ENCODE results near the gene TMEM185B.
"Not testable (repeated sequence)": the region's sequence is repeated elsewhere in the genome, so short reads cannot be mapped to it uniquely, and the experiment has no call there.

The TMEM185B gene

DNA sequence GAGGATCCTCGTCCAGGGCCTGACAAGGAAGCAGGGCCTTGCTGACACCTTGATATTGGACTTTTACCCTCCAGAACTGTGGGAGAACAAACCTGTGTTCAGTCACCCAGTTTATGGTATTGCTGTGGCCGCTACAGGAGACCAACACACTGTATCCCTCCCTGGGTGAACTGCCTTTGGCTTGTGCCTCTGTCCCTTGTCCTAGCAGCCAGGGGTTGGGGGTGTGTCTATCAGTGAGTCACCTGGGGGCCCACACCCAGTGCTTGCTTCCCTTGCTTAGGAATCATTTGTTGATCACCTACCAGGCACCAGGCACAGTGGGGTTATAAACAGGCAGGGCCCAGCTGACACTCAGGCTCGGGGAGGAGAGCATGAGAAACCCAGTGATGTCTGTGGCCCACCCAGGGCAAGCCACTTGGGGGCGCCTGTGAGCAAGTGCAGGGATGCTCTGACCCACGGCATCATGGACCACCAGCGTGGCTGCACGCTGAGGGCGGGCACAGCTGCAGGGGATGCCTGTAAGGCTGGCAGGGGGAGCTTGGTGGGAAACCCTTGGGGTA is 17.1 kb downstream of the TMEM185B start:
- DNase-seq (ENCODE audit: low read depth), result no peak

GRCh38 chr2:120204945-120205670 is 18.1 kb downstream of the TMEM185B start:
- no peak for DNase-seq (ENCODE audit: low read depth)

DNA sequence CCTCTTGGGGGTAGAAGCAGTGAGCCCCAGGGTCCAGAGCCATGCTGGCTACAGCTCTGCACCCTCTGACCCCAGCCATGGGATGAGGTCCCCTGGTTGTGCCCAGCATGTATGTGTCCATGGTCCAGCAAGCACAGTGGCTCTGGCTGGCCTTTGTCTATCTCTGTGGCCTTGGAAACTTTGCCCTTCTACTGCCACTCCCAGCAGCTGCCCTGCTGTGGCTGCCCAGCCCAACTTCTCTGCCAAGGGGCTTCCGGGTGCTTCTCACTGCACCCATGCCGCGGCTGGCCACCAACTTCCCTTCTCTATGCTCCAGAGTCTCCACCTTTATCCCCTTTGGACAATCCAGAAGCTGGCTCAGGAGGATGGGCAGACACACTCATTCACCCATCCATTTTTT is 18.8 kb downstream of the TMEM185B start:
- no peak for DNase-seq (ENCODE audit: low read depth)

DNA sequence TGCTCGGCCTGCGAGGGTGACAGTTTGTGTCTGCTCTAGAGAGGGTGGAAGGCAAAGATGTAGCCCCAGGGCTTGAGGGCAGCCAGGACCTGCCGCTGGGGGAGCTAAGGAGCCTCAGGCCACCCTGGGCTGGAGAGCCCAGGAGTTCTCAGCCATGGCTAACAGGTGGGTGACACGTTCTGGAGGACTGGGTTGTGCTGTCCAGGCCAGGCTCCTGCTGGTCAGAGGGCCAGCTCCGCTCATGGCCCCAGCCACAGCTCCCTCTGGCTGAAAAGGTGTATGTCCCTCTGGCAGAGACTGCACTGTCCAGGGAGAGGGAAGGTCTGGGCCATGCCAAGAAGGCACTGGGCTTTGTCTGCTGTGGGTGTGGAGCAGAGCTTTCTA is 19.2 kb downstream of the TMEM185B start:
- DNase-seq (ENCODE audit: low read depth), result no peak

- no peak for DNase-seq (ENCODE audit: low read depth)
These were observed 19.8 kb downstream of the TMEM185B start for GRCh38 chr2:120203251-120204021.

GRCh38 chr2:120199817-120200459 is 23.3 kb downstream of the TMEM185B start:
- not testable (repeated sequence) for DNase-seq (ENCODE audit: low read depth)

DNA sequence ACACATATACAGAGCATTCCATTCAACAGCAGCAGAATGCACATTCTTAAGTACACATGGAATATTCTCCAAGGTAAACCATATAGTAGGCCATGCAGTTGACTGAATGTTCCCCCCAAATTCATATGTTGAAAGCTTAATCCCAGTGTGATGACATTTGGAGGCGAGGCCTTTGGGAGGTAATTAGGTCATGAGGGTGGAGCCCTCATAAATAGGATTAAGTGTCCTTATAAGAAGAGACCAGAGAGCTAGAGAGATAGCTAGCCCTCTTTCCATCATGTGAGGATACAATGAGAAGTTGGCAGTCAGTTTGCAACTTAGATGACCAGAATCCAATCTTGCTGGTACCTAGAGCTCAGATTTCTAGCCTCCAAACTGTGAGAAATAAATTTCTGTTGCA is 27.6 kb downstream of the TMEM185B start:
- no peak for DNase-seq (ENCODE audit: low read depth)

- DNase-seq (ENCODE audit: low read depth), result no peak
These were observed 30.9 kb downstream of the TMEM185B start for GRCh38 chr2:120192280-120192679.

- no peak for DNase-seq (ENCODE audit: low read depth)
These were observed 34.0 kb downstream of the TMEM185B start for GRCh38 chr2:120189189-120189588.

DNA sequence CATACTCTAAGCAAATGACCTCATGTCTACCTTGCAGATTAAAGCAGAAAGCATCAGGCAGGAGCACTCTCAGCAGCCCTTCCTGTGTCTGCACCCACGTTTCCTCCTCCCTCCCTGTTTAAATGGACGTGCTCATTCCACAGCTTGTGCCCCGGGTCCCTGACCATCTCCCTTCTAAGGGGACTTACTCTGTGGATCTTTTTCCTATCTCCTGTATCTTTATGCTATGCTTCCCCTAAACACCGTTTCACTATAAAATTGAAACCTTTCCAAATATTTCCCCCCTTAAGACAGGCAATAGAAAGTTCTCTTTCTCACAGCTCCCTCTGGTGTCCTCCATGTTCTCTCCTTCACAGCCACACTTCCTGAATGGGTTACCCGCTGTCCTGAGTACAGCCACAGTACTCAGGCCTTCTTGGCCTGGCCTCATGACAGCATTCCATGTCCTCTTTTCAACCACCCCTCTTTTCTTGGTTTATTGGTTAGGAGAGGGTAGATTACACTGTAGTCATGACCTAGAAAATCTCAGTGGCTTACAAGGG is 41.1 kb downstream of the TMEM185B start:
- no peak for DNase-seq (ENCODE audit: low read depth)

GRCh38 chr2:120180066-120180465 is 43.1 kb downstream of the TMEM185B start:
- no peak for DNase-seq (ENCODE audit: low read depth)

DNA sequence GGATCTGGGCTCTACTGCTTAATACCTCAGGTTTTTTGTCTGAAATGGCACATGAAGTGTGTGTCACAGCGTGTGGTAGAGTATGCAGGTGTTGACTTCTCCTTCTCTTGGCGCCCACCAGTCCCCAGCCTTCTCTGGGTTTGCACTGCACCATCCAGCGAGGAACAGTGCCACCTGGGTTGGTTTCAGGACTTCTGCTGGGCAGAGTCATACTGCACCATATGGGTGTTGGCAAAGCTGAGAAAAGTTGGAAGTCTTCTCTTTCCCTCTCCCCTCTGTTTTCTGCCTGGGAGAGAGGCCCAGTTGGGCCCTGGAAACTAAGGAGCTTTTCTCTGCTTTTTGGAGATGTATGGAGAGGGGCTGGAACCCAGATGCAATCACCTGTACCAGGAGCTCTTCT is 43.8 kb downstream of the TMEM185B start:
- DNase-seq (ENCODE audit: low read depth), result no peak

DNA sequence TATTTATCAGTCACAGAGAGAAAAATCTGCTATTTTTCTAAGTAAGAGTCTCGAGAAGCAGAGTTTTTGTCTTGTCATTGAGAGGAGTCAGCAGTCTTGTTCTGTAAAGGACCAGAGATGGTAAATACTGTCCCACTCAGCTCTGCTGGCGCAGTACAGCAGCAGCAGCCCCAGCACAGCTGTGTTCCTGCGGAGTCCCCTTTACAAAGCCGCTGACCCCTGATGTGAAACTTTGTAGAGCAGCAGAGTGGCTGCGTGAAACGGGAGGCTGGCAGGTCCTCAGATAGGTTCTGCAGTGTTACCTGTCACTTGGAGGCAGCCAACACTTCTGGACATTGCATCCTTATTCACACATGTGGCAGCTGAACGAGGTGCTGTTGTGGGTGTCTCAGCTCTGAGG is 45.2 kb downstream of the TMEM185B start:
- DNase-seq (ENCODE audit: low read depth), result no peak

DNA sequence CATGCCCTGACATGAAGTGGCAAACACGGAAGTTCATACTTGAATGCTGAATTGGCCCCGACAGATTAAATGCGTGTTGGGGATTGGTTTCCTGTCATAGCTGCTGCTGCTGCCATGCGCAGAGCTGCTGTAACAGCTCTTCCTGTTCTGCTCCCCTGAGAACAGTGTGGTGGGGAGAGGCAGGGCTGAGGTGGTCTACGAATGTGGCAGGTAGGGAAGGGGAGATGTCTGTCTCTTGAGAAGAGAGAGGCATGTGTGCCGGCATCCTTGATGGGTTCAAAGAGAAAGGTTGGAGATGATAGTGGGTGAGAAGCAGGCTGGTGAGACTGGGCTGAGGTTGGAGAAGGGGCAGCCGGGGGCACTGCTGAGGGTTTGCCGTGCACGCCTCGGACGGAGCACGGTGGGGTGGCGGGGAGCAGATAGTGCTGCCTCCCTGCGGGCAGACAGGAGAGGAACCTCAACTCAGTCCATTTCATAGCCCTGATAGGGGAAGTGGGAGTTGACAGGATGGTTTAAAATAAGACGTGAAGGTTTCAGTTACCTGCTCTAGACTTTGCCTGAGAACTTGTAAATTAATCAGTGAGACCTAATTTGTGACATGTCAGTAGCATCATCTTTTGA is 46.1 kb downstream of the TMEM185B start:
- DNase-seq (ENCODE audit: low read depth), result no peak

- DNase-seq (ENCODE audit: low read depth), result no peak
These were observed 46.7 kb downstream of the TMEM185B start for GRCh38 chr2:120176526-120176925.

DNA sequence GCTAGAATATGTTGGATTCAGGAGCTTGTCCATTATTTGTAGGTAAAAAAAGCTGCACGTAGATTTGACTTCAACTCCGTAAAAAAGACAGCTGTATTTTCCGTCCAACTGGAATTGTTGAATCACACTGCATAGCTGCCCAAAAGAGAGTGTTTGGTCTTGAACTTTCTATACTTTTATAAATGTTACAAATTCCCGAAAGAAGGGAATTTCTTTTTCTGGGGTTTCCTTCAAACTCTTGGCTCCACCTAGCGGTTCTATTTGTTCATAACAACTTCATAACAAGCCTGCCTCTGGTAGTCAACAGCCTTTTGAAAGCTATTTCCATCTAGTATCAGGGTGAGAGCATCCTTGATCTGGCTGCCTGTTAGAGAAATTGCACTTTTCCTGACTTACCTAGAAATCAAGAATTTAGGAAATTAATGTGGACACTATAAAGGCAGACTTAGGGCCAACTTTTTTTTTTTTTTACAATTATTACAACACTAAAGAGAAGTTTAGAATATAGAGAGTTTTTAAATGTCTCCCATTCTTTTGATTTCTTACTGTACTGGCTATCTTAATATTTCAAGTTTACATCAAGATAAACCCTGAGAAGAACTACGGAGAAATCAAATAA is 48.1 kb downstream of the TMEM185B start:
- peak; percentile 53 for DNase-seq (ENCODE audit: low read depth)
